GM10847 (cell line): ENCODE measurements around the gene GGT6.

Experiments used
- POLR2A ChIP-seq: IDR thresholded peaks from 2 replicates; pipeline ENCODE4 v1.6.1; 2011; ENCODE audit not compliant: insufficient read length; ENCODE audit errors: extremely low read depth

The GGT6 gene

DNA sequence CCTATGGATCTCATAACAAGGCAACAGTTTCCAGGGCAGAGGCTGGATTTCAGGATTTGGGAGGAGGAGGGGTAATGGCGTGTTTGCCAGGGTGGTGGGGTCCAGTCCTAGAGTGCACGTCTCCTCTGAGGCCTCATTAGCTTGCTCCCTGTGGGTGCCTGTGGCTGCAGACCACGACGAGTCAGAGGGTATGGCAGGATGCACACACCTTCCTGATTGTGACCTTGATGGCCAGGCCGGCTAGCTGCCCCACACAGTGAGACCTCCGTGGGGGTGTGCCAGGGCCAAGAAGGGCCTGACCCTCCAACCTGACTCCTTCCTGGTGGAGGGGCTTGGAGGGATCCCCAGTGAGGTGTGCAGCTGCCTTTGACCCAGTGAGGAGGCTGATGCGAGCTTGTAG lies 19.9 kb upstream of the GGT6 start:
- no peak for TF ChIP-seq POLR2A

DNA sequence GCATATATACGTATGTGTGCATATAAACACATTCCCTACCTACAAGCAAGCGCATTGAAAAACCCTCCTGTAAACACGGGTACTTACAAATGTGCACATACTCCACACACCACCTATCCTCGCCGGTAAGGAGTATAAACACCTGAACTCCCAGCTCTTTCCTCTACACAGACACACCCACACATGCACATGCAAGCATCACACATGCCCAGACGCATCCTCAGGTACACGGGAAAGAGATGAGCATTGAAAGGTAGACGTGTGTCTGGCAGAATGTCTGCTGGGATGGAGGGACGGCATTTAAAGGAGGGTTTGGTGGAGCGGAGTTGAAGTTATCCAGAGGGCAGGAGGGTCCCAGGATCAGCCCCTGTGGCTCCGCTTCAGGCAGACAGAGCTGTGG lies 19.3 kb upstream of the GGT6 start:
- no peak for TF ChIP-seq POLR2A

DNA sequence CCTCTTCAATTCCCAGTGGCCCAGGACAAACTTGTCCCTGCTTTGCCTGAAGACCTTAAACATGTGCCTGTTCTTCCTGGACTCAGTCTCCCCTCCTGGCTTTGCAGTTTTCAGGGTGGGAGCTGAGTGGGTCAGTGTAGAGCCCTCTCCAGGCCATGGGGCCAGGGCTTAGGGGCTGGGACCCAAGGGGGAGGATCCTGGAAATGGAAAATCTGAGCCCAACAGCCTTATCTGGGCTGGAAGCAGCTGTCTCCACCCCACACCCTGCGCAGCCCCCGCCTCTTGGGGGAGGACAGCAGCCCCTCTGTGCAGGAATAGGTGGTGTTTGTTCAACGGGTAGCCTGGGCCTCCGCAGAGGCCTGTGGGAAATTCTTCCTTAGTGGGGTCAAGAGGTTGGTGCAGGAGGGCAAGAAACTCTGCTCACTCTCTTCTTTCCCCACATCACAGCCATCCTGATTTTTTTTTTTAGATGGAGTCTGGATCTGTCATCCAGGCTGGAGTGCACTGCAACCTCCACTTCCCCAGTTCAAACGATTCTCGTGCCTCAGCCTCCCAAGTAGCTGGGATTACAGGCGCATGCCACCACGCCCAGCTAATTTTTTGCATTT lies 17.1 kb upstream of the GGT6 start:
- no peak for TF ChIP-seq POLR2A

DNA sequence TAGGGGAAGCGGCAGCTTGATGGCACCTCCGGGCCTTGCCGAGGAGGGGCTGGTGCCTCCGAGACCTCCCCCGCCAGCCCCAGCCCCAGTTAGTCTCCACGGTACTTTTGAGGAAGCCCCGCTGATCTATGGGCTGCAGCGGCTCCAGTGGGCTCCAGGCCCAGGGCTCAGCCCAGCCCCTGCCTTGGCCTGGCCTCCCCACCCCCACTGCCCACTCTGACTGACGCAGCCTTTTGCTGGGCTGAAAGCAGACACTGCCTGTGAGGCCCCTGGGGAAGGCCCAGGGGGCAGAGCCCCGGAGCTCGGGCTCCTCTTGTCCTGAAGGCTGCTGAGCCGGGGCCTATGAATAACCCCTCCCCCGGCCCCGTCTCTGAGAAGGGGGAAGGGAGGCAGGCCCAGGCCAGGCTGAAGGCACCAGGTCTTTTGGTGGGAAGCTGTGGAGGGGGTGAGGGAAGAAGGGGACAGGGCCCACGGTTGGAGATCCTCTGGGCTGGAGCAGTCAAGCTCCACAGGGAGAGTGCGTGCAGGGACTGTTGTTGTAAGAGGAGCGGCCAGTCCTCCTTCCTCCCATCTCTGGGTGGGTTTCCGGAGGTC lies 16.4 kb upstream of the GGT6 start:
- no peak for TF ChIP-seq POLR2A

DNA sequence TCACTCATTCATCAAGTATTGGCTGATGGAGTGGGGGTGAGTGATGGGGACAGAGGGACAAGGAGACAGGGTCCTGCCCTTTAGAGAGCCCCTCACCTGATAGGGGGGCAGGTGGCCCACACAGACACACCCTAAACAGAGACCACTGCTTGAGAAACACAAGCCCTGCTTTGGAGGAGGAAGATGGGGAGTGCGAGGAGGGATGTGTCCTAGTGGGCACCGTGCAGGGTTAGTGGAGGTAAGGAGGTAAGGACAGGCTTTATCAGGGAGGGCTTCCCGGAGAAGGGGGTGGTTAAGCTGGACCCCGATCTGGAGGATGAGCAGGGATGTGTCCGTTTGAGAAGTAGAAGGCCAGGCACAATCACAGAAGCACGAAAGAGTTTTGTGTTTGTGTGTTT lies 15.8 kb upstream of the GGT6 start:
- TF ChIP-seq POLR2A = no peak

DNA sequence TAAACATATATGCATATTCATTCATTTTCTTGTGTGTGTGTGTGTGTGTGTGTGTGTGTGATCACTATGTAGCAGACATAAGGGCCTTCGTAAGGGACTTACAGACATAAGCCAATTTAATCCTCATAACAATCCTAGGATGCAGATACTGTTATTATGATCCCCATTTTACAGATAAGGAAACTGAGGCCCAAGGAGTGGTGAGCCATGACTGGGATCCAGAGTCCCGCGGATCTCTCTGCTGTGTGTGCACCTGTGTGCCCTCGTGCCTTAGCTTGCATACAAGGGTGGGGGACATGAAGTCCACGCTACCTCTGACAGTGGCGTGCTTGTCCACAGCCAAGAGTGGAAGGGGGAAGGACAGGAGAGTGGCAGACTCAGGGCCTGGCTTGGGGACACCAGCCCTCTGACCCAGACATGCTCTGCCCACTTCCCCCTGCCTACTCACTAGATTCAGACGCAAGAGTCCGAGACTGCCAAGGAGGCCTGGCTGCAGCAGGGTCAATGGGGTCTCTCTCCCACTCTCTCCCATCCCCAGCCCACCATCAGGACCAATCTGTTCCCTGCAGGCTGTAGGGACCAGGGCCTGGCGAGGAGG lies 14.2 kb upstream of the GGT6 start:
- no peak for TF ChIP-seq POLR2A

DNA sequence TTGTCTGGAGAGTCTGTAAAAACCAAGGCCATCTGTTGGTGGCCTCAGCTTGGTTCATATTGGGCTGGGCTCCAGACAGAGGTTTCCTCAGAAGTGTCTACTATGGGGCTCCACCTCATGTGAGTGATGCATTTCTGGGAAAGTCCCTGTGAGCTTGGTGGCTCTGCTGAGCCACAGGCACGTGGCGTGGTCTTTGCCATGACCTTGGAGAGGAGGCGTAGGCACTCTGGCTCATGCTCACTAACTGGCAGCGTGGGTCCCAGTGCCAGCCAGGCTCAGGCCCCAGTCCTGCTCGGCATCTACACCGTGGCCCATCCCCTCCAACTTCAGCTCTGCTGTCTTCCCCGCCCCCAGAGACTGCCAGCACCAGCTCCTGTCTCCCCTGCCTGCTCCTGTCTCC lies 13.3 kb upstream of the GGT6 start:
- TF ChIP-seq POLR2A = no peak

DNA sequence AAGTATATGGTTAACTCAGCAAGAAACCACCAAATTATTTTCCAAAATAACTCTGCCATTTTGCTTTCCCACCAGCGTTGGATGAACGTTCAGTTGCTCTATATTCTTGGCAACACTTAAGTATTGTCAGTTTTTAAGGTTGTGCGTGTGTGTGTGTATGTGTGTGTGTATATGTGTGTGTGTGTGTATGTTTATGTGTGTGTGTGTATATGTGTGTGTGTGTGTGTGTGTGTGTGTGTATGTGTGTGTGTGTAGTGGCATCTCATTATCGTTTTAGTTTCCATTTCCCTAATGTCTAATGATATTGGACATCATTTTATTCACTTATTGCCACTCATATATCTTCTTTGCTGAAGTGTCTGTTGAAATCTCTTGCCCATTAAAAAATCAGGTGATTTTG lies 12.7 kb upstream of the GGT6 start:
- no peak for TF ChIP-seq POLR2A

DNA sequence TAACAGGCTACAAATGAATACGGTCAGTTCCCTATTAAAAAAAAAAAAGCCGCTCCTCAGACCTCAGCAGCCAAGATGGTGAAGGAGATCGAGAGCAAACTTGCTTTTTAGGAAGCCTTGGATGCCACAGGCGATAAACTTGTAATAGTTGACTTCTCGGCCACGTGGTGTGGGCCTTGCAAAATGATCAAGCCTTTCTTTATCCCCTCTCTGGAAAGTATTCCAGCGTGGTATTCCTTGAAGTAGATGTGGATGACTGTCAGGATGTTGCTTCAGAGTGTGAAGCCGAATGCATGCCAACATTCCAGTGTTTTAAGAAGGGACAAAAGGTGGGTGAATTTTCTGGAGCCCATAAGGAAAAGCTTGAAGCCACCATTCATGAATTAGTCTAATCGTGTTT lies 11.8 kb upstream of the GGT6 start:
- no peak for TF ChIP-seq POLR2A

DNA sequence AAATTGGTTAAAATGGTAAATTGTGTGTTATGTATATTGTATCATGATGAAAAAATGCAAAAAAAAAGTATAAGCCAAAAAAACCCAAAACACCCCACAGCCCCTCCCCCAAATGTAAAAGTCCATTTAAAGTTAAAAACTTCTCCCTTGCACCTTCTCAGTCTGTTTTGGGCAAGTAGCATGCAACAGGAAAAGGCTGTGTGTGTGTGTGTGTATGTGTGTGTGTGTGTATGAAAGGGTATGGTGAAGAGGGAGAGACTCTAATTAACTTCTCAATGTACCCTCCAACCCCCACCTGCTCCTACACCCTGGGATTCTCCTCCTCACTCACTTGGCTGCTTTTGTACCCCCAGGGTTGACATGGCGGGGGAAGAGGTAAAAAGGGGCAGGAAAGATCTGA lies 9.2 kb upstream of the GGT6 start:
- TF ChIP-seq POLR2A = no peak

DNA sequence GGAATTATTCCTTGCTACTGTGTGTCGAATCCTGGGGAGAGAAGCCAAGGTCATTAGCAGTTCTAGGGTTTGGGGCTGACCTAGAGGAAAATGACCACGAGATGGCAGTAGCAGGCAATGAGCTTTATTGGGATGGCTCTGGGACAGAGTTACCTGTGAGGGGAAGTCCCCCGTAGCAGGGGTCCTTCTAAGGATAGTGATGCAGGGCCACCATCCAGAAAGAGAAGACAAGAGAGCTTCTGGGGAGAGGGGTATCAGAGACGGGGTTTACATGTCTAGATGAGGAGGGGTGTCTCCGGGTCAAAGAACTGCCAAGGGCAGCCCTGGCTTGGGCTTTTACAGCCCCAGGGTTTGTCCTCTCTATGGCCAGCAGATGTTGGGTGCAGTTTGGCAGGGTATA lies 6.4 kb upstream of the GGT6 start:
- no peak for TF ChIP-seq POLR2A

DNA sequence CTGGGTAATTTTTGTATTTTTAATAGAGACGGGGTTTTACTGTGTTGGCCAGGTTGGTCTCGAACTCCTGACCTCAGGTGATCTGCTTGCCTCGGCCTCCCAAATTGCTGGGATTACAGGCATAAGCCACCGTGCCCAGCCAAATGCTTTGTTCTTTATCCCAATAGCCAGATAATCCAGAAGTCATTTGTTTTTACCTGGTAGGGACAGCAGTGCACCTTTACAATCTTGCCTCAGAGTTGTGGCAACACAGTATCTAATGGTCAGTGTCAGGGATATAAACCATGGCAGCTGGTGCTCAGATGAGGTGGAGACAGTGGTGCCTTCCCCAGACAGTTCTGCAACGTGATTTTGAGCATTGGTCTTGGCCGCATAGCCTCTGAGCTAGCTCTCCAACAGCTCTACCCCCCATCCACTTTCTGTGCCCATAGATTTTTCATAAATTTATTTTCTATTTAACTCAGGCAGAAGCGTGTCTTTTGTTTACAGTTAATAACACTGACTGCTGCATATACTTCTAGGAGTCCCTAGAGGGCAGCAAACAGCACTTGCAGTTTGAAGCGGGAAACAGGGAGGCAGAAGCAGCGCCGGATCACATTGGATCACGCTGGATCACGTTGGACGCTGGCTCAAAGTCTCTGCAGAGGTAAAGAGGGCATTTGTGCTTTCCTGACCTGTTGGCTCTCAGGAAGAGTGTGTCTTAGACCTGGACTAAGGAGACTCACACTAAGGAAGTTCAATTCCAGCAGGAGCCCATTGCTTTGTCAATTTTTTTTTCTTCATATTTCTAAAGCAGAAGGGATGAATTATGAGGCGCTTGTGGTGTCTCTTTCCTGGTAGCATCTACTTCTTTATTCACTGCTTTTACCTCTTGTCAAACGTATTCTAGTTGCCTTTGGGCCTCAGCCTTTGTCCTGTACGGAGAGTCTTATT lies 5.1 kb upstream of the GGT6 start:
- no peak for TF ChIP-seq POLR2A

DNA sequence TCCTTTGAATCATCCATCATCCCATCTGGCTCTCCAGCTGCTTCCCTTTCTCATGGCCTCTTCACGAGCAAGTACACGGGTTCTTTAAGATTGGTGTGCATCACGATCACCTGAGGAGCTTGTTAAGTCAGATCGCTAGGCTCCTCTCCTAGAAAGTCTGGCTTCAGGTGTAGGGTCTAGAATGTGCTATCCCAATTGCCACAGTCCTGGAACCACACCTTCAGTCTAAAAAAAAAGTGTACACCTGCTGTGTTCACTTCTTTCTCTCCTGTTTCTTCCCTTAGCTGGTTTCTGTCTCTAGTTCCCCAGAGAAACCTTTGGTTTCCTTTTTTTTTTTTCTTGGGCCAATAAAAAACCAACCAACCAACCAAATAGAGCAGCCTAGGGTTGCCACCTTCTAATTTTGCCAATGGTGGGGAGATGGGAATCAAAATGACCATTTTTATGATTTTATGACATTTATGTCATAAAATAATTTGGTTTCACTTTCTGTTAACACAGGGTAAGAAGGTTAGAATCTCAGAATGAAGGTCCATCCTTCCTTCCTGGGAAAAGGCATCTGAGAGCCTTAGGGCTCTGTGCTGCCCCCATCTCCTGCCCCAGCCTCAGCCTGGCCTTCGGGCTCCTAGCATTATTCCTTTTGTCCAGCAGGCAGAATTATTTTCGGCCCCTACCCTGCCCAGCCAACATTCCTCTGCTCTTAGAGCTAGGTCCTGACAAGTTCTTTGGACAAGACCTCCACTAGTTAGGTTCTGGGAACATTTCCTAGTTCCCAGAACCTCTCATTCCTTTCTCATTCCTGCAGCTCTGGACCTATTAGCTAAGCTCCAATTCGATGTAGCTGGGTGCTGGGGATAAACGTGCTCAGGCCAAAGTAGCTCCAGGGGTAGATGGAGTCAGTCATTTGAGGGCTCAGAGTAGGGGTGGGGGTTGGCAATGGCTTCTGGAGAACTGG lies 1.9 kb upstream of the GGT6 start:
- TF ChIP-seq POLR2A = no peak

DNA sequence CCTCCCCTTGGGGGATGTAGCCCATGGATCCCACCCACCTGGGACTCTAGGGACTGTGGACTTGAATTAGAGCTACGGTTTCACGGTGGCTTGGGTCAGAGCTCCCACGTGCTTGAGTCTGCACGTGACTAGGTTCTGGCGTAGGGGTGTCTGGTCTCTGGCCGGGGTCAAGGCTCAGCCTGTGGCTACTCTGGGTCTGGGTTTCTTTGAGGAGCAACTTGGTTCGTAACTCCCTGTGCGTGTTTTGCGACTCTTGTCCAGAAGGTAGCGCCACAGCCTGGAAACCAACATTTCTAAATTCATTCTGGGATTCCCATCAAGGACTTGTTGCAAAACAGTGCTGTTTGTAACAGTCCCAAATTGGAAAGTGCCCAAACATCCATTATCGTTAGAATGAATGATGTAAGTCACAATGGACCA lies 470 bp upstream of the GGT6 start:
- no peak for TF ChIP-seq POLR2A

DNA sequence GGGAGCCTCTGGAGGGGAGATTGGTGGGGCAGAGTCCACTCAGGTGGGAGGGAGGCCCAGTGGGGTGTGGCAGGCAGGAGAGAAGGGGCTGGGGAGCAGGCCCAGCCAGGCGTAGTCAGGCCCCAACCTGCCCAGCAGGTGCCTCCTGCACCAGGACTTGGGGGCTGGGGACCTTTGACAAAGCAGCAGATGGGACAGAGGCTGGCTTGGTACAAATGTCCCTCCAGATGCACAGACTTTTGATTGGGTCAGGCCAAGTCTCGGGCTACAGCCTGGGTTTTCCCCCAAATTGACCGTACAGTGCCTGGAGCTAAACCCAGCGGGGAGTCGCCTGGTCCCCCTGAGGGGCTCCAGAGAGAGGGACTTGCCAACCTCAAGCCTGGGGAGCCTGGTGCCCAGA lies 411 bp downstream of the GGT6 start:
- no peak for TF ChIP-seq POLR2A
